Keratinocyte (primary cell): ENCODE measurements around the gene ACOX2.

ENCODE experiments used
- CTCF ChIP-seq, 3 experiments: IDR thresholded peaks in 1 of 3; conservative IDR thresholded peaks in 1 of 3; optimal IDR thresholded peaks in 1 of 3; 2 replicates in 2 of 3; 3 replicates in 1 of 3; pipeline versions ENCODE3 to v1.5.1; 2011; ENCODE audit warnings: low read length in 3 of 3, mild to moderate bottlenecking in 3 of 3, moderate library complexity in 2 of 3, control low read depth in 1 of 3, inconsistent platforms in 1 of 3; ENCODE audit not compliant: insufficient read depth in 2 of 3; ENCODE audit errors: extremely low read depth in 1 of 3
- EZH2 ChIP-seq: IDR thresholded peaks from one replicate; pipeline ENCODE4 v1.6.1; 2012; ENCODE audit warnings: inconsistent platforms, mild to moderate bottlenecking, low read length, moderate library complexity

- TF ChIP-seq CTCF (optimal IDR thresholded peaks at IDR 0.05 in 1 of 3, IDR thresholded peaks at IDR 0.05 in 1 of 3, conservative IDR thresholded peaks at IDR 0.05 in 1 of 3; ENCODE audit: extremely low read depth in 1 of 3, insufficient read depth in 2 of 3, low read length in 3 of 3) (no peak), EZH2 (no peak)
These were observed 41.9 kb upstream of the ACOX2 start for GRCh38 chr3:58578873-58579272.
